Measurements from ENCODE around the gene SOX2.
"Not testable (repeated sequence)": the region's sequence is repeated elsewhere in the genome, so short reads cannot be mapped to it uniquely, and the experiment has no call there.

The SOX2 gene

DNA sequence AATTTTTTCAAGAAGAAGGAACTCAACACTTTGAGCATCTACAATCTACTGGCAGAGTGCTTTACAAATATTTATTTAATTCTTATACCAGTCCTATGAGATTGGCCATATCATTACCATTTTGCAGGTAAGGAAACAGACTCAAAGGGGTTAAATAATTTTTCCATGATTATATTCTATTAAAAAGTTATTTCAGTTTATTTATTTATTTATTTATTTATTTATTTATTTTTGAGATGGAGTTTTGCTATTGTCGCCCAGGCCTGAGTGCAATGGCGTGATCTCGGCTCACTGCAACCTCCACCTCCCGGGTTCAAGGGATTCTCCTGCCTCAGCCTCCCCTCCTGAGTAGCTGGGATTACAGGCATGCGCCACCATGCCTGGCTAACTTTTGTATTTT, 52.3 kb downstream of the SOX2 start:
- DNase-seq: not testable (repeated sequence)
